GM12873 (cell line): ENCODE measurements around the gene SH3BP2.

Experiments
- TF ChIP-seq, protein P1 (sequence below): IDR thresholded peaks from 2 replicates; pipeline ENCODE4 v1.5.1; 2012; ENCODE audit warnings: low read depth, mild to moderate bottlenecking, moderate library complexity, low read length, control low read depth; ENCODE audit not compliant: insufficient read depth; ENCODE audit errors: missing control alignments

SH3BP2 gene

GRCh38 chr4:2819244-2820215 lies 26.6 kb downstream of the SH3BP2 start:
- TF ChIP-seq, protein P1, sequence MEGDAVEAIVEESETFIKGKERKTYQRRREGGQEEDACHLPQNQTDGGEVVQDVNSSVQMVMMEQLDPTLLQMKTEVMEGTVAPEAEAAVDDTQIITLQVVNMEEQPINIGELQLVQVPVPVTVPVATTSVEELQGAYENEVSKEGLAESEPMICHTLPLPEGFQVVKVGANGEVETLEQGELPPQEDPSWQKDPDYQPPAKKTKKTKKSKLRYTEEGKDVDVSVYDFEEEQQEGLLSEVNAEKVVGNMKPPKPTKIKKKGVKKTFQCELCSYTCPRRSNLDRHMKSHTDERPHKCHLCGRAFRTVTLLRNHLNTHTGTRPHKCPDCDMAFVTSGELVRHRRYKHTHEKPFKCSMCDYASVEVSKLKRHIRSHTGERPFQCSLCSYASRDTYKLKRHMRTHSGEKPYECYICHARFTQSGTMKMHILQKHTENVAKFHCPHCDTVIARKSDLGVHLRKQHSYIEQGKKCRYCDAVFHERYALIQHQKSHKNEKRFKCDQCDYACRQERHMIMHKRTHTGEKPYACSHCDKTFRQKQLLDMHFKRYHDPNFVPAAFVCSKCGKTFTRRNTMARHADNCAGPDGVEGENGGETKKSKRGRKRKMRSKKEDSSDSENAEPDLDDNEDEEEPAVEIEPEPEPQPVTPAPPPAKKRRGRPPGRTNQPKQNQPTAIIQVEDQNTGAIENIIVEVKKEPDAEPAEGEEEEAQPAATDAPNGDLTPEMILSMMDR: no peak

DNA sequence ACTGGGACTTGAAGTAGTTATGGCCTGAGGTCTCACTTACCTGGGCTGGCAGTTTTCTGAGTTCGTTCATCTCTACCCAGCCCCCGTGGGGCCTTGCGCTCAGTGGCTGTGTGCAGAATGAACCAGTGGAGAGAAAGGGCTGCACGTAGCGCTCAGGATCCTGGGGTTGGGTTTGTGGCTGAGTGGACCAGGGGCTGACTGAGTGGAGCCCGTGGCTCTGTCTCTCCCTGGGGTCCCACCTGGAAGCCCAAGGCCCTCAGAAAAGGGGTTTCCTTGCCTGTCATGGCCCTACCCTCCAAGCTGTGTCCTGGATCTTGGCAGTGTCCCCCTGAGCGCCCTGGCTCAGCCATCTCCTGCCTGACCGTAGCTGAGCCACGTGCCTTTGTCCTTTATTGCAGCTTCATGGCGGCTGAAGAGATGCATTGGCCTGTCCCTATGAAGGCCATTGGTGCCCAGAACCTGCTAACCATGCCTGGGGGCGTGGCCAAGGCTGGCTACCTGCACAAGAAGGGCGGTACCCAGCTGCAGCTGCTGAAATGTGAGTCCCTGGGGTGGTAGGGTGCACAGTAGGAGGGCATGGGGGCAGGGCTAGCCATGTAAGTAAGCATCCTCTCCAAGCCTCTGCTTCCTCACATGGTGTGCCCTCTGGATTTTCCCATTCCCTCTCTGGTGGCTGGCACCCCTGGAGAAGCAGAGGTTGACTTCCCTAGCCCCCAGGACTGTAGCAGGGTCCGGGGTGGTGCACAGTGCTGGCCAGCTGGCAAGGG lies 27.5 kb downstream of the SH3BP2 start:
- TF ChIP-seq, protein P1: no peak

DNA sequence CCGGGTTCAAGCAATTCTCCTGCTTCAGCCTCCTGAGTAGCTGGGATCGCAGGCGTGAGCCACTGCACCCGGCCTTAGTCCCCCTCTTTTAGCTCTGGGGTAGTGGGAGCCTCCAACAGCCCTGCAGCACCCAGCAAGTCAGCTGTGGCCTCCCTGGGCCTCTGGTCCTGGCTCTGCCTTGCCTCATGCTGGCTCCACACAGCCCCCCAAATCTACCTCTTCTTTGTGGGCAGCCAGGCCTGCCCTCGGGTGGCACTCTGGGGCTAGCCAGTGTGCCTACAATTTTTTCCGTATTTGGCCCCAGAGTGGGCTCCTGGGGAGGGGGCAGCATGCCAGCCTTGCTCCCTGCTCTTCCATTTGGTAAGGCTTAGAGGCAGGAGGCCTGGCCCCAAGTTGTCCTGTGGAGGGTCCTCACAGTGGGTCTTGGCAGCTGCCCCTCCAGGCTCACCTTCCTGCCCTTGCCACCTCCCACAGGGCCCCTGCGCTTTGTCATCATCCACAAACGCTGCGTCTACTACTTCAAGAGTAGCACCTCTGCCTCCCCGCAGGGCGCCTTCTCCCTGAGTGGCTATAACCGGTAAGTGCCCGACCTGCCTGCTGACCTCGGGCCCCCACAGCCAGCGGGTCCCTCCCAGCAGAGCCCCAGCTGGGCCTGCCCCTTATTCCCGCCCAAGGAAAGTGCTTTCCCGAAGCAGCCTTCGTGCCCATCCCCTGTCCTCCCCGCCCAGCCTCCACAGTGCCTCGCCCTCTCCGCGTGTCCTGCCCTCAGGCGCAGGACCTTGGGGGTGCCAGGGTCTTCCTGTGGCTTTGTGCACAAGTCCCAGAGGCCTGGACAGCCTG lies 29.8 kb downstream of the SH3BP2 start:
- TF ChIP-seq, protein P1: no peak

DNA sequence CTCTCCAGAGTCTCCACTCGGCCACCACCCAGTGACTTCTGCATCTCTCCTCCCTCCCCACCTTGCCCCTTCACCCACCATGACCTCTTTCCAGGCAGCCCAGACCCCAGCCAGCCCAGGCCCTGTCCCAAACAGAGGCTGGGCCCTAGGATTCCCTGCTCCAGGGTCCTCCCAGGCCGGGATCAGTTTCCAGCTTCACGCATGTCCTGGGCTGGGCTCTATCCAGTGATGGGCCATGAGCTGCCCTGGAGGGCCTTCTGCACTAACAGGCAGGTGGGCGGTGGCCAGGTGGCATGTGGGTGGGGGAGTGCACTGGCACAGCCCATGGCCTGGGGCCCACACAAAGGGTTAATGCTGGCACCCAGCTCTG lies 30.4 kb downstream of the SH3BP2 start:
- TF ChIP-seq, protein P1: no peak

DNA sequence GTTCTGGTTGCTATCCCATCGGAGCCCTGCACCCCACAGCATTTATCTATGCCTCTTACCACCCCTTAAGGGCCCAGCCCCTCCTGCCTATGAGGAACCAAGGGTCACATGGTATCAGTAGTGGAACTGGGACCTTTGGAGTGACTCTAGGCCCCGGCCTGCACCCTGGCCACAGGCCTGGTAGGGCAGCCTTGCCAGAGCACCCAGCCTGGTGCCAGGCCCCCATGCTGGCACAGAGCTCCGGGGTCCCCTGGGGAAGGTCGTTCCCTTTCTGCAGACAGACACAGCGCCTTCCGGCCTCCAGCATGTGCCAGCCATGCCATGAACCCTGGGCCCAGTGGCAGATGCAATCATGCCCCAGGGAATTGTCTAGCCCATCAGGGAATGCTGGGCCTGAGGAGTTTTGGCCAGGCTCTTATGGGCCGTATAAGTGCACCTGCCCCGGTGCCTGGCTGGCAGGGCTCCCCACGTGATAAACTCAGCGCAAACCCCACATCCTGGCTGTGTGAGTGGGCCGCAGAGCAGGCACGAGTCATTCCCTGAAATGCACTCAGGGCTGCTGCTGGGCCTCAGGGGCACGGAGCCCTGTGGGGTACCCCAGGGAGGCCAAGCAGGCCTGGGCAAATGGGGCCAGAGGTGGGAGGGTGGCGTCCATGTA lies 30.9 kb downstream of the SH3BP2 start:
- TF ChIP-seq, protein P1: no peak

- TF ChIP-seq, protein P1: no peak
Measured at GRCh38 chr4:2824329-2824835, 31.5 kb downstream of the SH3BP2 start.
